Epithelial cell of prostate (primary cell): Measurements from ENCODE around the gene RNU2-1.
"Not testable (repeated sequence)": the region's sequence is repeated elsewhere in the genome, so short reads cannot be mapped to it uniquely, and the experiment has no call there.

Source experiments
- DNase-seq: peaks from one replicate; pipeline ENCODE4 v3.0.0-alpha.2; 2011; ENCODE audit warnings: low read depth, low spot score
- H3K27ac ChIP-seq: fragments of 450-650 bp; 2 replicates; pipeline ENCODE4 v1.5.1; 2017; ENCODE audit warnings: mild to moderate bottlenecking

The RNU2-1 gene

GRCh38 chr17:43233877-43234276 is at the start of gene RNU2-1:
Gene RNU2-1 (minus strand): TSS chr17:43233977.
- H3K27ac ChIP-seq, DNase-seq: not testable (repeated sequence)

GRCh38 chr17:43272914-43273313 is 39.1 kb upstream of the RNU2-1 start:
- not testable (repeated sequence) for H3K27ac ChIP-seq

DNA sequence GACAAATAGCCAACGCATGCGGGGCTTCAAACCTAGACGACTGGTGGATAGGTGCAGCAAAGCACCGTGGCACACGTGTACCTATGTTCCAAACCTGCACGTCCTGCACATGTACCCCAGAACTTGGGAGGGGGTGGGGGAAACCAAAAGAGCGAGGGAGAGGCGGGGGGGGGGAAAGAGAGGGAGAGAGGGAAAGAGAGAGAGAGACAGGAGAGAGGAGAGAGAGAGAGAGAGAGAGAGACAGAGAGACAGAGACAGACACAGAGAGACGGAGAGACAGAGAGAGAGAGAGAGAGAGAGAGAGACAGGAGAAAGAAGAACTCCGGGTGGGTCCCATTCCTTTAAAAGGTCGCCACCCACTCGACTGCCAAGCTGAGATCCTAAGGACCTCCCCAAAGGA is 38.7 kb upstream of the RNU2-1 start:
- H3K27ac ChIP-seq, DNase-seq: not testable (repeated sequence)

More at GRCh38 chr17:43272914-43273313, 39.1 kb upstream of the RNU2-1 start:
- DNase-seq = not testable (repeated sequence)

DNA sequence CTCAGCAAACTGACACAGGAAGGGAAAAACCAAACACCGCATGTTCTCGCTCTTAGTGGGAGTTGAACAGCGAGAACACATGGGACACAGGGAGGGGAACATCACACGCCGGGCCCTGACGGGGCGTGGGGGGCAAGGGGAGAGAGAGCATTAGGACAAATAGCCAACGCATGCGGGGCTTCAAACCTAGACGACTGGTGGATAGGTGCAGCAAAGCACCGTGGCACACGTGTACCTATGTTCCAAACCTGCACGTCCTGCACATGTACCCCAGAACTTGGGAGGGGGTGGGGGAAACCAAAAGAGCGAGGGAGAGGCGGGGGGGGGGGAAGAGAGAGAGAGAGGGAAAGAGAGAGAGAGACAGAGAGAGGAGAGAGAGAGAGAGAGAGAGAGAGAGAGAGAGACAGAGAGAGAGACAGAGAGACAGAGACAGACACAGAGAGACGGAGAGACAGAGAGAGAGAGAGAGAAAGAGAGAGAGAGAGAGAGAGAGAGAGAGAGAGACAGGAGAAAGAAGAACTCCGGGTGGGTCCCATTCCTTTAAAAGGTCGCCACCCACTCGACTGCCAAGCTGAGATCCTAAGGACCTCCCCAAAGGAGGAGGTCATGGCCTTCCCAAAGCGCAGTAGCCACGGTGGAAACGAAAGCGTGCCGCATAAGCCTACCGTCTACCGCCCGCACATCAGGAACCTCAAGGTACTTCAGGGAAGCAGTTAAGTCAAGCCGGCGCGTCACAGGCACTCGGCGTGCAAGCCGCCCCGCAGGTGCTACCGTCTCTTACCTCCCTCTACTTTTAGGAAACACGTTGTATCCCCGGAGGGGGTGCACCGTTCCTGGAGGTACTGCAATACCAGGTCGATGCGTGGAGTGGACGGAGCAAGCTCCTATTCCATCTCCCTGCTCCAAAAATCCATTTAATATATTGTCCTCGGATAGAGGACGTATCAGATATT is 37.1 kb upstream of the RNU2-1 start:
- not testable (repeated sequence) for DNase-seq, H3K27ac ChIP-seq

- DNase-seq, H3K27ac ChIP-seq: not testable (repeated sequence)
Observed at GRCh38 chr17:43246456-43246855, 12.7 kb upstream of the RNU2-1 start.

DNA sequence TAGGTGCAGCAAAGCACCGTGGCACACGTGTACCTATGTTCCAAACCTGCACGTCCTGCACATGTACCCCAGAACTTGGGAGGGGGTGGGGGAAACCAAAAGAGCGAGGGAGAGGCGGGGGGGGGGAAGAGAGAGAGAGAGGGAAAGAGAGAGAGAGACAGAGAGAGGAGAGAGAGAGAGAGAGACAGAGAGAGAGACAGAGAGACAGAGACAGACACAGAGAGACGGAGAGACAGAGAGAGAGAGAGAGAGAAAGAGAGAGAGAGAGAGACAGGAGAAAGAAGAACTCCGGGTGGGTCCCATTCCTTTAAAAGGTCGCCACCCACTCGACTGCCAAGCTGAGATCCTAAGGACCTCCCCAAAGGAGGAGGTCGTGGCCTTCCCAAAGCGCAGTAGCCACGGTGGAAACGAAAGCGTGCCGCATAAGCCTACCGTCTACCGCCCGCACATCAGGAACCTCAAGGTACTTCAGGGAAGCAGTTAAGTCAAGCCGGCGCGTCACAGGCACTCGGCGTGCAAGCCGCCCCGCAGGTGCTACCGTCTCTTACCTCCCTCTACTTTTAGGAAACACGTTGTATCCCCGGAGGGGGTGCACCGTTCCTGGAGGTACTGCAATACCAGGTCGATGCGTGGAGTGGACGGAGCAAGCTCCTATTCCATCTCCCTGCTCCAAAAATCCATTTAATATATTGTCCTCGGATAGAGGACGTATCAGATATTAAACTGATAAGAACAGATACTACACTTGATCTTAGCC is 7.0 kb upstream of the RNU2-1 start:
- DNase-seq, H3K27ac ChIP-seq: not testable (repeated sequence)

DNA sequence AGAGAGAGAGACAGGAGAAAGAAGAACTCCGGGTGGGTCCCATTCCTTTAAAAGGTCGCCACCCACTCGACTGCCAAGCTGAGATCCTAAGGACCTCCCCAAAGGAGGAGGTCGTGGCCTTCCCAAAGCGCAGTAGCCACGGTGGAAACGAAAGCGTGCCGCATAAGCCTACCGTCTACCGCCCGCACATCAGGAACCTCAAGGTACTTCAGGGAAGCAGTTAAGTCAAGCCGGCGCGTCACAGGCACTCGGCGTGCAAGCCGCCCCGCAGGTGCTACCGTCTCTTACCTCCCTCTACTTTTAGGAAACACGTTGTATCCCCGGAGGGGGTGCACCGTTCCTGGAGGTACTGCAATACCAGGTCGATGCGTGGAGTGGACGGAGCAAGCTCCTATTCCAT is 5.8 kb upstream of the RNU2-1 start:
- not testable (repeated sequence) for DNase-seq, H3K27ac ChIP-seq

DNA sequence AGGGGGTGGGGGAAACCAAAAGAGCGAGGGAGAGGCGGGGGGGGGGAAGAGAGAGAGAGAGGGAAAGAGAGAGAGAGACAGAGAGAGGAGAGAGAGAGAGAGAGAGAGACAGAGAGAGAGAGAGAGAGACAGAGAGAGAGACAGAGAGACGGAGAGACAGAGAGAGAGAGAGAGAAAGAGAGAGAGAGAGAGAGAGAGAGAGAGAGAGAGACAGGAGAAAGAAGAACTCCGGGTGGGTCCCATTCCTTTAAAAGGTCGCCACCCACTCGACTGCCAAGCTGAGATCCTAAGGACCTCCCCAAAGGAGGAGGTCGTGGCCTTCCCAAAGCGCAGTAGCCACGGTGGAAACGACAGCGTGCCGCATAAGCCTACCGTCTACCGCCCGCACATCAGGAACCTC is 514 bp downstream of the RNU2-1 start:
- not testable (repeated sequence) for H3K27ac ChIP-seq, DNase-seq

DNA sequence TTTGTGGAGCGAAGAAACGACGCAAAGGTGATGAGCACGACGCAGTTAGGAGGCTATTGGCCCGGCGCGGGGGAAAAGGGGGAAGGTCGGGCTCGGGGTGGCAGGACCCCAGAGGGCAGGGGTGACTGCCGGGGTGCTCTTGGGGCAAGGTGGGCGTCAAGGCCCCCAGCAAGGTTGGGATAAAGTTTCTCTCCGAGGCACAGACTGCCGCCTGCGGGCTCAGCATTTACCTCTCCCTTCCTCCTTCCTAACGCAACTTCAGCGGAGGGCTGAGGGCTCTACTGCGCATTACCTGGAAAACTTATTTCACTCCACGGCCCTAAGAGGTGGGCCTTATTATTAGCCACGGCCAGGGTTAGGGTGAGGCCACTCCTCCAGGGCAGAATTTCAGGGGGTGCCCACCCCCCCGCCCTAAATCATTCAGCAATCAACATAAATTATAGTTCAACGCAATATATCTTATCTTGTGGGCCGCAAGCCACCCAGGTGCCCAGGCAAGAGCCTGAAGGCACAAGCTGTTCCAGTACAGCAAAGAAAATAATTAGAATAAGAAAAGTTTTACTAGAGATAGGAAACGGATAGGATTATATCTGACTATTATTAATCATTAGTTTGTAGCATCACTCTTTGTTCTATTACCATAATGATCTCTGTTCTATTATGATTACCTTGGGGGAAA is 1.6 kb downstream of the RNU2-1 start:
- H3K27ac ChIP-seq, DNase-seq: not testable (repeated sequence)

DNA sequence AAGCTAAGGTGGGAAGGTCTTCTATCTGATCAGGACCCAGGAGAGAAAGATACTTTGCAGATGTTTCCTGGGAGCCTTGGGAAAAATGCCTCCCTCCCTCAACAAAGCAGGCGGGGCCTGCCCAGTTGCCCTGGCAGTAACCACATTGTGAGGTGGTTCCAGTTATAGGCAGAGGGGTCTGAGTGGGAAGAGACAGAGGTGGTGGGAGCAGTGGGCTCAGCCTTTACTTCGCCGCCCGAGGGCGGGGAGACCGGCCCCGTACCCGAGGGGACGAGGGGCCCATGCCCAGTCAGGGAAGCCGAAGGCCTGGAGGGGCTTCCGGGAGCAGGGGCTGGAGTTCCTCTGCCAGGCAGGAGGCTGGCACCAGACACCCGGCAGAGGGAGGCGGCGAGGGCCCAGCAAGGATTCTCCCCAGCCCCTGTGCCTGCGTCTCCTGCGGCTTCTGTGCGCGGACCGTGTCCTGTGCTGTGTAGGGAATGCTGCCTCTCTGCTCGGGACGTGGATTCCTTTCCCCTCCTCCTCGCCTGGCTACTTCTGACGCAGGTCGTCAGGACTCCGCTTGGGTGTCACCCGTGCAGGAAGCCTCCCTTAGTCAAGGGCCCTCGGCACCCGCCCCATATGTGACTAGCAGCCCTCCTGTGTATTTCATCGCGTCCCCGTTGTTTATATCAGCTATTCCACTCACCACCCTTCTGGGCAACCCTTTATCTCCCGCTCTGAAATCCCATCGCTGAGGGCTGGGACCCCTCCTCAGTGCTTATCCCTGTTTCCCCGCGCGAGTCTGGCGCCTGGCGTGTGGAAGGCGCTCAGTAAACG is 2.4 kb downstream of the RNU2-1 start:
- peak overlapping the region; percentile 39 for H3K27ac ChIP-seq

DNA sequence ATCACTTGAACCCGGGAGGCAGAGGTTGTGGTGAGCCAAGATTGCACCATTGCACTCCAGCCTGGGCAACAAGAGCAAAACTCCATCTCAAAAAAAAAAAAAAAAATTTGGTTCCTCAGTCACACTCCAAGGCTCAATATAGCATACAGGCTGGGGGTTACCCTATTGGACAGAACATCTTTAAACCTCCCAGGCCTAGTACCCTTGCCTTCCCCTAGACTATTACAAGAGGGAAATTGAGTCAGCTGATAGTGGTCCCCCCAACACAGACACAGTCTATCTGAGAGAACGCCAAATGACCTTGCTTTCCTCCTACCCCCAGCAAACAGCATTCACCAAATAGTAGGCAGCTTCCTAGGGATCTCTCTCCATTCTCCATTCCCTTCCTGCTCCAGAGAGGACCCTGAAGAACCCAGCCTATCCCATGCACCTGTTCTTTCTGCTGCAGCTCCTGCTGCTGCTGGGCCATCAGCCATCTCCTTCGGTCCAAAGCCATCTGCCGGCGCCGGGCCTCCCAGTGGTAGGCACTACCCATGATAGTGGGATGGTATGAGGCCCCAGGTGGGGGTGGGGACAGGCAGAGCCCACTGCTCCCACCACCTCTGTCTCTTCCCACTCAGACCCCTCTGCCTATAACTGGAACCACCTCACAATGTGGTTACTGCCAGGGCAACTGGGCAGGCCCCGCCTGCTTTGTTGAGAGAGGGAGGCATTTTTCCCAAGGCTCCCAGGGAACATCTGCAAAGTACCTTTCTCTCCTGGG is 5.6 kb downstream of the RNU2-1 start, which contains the start of gene CCDC200:
Gene CCDC200 (minus strand): TSS at position 604 of the 763 bp plus-strand sequence. CDS start 69 bp downstream, at position 535.
- DNase-seq, H3K27ac ChIP-seq: not testable (repeated sequence)

More for the DNA sequence above, 2.4 kb downstream of the RNU2-1 start:
- not testable (repeated sequence) for DNase-seq

DNA sequence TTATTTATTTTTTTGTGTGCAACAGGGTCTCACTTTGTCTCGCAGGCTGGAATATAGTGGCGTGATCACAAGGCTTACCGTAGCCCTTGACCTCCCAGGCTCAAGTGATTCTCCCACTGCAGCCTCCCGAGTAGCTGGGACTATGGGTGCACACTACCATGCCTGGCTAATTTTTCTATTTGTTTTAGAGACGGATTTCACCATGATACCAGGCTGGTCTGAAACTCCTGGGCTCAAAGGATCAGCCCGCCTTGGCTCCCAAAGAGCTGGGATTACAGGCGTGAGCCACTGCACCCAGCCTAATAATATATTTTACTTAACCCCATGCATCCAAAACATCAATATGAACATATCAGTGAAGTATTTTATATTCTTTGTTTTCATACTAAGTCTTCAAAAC is 7.4 kb downstream of the RNU2-1 start:
- H3K27ac ChIP-seq = no peak overlapping the region
- DNase-seq = no peak

- H3K27ac ChIP-seq = no peak overlapping the region
- no peak for DNase-seq
Observed at GRCh38 chr17:43224146-43224705, 9.6 kb downstream of the RNU2-1 start.

DNA sequence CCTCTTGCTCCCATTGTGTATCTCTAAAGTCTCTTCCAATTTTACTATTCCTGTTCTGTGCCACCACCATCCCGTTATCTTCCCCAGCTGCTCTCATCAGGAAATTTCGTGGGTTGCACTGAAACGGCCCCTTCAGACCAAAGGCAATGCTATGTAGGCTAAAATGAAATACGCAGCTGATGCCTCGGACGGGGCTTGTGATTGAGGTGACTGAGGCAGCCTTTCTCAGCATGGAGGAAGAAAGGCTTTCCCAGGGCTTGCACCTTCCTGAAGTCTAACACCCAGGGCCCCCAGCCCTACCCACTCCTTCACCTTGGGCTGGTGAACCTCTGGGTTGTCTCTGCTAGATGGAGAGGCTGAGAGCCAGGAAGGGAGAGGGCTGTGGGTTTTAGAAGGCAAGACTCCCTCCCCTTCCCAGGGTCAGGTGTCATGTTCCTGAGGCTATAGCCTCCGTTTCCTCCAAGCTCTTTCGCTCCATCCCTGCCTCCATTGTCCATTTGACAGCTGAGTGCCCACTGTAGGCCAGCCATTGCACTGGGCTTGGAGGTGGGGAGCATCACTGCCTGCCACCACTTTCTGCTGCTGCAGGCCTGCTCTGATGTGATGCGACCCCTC is 13.2 kb downstream of the RNU2-1 start:
- no peak for DNase-seq

DNA sequence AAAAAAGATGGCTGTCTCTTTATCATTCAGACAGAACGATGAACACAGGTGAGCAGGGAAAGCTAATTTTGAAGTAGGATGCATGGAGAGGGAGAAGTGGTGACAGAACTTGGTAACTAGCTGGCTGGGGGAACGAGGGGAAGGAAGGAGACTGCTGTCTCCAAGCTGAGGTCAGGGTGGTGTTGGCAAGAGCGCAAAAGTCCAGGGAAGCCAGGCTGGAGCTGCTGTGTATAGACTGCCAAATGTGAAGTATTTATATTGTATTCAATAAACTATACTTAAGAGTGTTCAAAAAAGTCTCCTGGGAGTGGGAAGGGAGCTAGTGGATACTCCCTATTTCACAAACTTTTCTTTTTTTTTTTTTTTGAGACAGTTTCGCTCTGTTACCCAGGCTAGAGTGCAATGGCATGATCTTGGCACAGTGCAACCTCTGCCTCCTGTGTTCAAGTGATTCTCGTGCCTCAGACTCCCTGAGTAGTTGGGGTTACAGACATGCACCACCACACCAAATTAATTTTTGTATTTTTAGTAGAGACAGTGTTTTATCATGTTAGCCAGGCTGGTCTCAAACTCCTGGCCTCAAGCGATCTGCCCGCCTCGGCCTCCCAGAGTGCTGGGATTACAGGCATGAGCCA is 13.9 kb downstream of the RNU2-1 start:
- no peak overlapping the region for H3K27ac ChIP-seq

More for the DNA sequence above, 13.2 kb downstream of the RNU2-1 start:
- no peak overlapping the region for H3K27ac ChIP-seq

DNA sequence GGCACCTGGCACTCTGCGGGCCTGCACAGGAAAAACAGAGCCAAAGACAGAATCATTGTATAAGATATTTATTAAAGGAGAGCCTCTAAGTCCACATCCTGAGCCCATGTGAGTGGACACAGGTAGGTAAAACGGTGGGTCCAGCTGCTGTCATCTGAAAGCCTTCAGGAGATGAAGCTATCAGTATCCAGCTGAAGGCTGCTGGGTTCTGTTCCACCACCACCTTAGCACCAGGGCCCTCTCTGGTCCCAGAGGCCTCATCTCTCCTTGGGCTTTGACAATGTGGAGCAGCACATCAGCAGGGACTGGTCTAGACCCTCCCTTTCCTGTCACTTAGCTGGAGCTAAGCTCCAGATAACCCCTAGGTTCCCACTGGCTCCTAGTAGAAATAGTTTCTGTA is 14.8 kb downstream of the RNU2-1 start:
- no peak for DNase-seq
- H3K27ac ChIP-seq = no peak overlapping the region

More for the DNA sequence above, 13.9 kb downstream of the RNU2-1 start:
- DNase-seq = no peak

DNA sequence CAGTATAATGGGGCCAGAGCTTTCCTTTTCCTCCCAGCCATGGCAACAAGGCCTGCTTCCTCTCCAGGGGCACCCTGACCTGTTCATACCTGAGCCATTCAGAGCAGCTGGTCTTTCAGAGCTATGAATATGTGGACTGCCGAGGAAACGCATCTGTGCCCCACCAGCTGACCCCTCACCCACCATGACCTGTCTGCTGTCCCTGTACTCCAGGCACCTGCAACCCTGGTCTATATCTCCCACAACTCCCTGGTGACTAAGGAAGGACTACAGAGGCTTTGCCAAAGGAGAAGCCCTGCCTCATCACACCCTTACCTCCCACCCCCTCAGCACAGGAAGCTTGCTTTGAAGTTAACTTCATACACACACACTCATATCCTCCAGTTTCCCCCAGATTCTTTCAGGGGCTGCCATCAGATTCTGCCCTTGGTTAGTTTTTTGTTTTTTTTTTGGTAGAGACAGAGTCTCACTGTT is 16.1 kb downstream of the RNU2-1 start:
- no peak for DNase-seq
- H3K27ac ChIP-seq = no peak overlapping the region
